ENCODE results near the gene ZNF835.
"Not testable (repeated sequence)": the region's sequence is repeated elsewhere in the genome, so short reads cannot be mapped to it uniquely, and the experiment has no call there.

Gene ZNF835

DNA sequence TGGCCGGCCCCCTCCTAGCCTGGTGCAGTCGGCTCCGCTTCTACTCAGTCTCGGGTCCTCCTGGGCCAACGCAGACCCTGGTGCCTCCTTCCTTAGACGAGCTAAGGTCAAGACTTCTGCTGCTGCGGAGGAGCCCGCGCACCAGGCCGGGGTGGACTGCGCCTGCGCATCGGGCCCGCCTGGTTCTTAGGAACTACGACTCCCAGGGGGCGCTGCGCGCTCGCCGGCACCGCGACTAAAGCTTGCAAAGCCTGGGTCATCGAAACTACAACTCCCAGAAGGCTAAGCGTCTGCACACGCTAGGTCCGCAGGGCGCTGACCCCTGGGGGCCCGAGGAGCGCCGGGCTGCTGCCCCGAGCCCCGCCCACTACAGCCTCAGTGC, at the start of gene ZNF835:
Gene ZNF835, minus strand, starts transcription at position 145 of the 382 bp plus-strand sequence. CDS start 6,559 bp downstream, outside the sequence.
- DNase-seq: peak; percentile 82

DNA sequence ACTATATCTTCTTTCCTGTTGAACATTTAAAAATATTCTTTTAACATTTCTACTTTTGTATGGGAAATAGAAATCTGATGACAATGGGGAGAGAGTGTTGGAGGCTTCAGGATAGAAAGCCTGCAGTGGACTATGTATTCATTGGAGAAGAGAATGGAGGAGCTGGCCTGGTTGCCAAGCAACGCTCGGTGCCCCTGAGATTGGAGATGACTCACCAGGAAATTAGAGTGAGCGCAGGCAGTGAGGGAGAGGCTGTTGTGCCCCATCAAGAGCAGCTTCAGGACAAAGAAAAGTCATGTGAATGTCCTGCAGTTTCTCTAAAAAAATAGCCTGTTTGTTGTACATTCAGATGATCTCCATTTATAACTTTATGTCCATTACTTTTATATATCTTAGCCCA, 48.7 kb upstream of the ZNF835 start:
- no peak for DNase-seq

DNA sequence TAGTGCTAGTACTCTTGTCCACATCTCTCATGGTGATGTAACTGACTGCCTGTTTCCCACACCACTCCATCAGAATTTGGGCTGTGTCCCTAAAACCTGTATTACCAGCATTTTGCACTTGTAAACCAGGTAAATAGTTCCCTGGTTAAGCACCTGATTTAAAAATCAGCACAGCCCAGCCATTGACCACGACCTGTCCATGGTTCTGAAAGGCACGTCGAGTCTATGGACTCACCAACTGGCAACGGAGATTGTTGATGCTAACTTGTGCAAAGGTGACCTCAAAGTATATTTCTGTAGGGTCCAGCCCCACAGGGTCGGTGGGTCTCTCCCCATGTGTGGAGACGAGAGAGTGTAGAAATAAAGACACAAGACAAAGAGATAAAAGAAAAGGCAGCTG, 46.7 kb upstream of the ZNF835 start:
- no peak for DNase-seq

DNA sequence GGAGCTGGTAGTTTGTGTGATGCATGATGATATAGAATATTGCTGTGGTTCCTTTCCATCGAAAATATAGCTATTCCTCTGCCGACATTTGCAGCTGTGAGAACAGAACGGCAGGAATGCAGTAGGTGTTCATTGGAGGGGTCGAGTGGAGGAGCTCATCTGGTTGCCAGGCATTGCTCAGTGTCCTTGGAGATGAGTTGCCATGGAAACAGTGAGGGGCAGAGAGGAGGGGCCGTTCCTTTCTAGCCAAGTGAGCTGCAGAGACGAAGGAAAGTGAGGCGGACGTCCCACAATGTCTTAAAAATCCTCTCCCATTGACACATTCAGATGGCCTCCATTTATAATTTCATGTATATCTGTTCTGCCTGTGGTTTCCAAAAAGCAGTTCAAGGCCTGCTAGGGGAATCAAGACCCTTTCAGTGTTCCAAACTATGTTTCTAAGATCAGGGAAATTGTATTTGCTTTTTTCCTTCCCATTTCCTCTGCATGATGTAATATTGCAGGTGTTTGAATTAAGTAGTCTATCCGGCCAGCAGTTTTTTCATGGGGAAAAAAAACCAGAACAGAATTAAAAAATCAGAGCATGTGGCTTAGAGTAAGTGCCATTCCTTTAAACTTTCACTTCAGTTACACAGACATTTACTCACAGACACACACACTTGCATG, 41.2 kb upstream of the ZNF835 start:
- no peak for DNase-seq

DNA sequence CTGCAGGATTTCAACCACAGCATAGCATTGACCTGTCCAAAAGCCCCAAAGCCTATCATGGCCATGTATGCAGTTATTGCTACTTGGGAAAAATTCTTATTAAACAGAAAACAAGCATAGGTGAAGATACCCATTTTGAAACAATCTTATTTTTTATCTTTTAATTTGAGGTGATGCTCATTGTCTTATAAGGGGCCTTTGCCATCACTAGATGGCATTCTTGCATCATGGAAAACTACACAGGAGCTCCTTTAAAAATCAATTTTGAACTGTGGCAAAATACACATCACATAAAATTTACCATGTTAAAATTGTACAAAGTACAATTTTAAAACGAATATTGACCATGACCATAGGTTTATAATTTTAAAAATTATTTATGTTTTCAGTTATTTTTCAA, 38.9 kb upstream of the ZNF835 start:
- DNase-seq: no peak

DNA sequence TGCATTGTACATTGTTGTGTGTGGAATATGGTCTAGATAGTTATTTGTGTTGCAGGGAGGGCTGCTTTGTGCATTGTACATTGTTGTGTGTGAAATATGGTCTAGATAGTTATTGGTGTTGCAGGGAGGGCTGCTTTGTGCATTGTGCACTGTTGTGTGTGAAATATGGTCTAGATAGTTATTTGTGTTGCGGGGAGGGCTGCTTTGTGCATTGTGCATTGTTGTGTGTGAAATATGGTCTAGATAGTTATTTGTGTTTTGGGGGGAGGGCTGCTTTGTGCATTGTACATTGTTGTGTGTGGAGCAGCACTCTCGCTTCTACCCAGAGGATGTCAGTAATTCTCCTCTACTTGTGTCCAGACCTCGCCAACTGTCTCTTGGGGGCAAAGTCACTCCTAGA, 36.3 kb upstream of the ZNF835 start:
- DNase-seq: no peak

DNA sequence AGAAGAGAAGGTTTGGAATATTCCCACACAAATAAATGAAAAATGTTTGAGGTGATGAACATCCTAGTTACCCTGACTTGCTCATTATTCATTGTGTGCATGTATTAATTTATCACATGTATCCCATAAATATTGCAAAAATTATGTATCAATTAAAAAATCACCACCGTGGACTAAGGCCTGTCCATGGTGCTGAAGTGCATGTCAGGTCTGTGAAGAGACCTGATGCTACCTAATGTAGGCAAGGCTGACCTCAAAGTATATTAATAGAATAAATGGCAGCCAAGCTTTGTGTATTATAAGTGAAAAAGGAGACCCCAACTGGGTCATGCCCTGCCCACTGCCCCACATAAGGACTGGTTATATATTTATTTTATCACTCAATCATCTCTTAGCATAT, 34.4 kb upstream of the ZNF835 start:
- DNase-seq: no peak

DNA sequence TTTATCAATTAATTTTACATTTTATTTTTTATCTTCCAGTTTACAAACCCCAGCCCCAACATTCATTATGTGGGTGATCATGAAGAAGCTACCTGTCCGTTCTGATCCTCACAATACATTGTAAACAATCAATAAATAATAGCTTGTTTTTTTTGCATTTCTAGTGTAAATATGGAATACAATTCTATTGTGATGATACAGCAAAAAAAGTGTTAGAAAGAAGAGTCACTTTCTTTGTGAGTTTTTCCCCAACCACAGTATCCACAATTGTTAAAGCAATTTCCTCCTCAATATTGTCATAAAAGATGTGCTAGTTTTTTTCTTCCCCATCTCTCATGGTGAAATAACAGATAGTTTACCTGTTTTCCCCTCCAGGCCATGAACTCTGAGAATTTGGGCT, 30.3 kb upstream of the ZNF835 start:
- DNase-seq: no peak

DNA sequence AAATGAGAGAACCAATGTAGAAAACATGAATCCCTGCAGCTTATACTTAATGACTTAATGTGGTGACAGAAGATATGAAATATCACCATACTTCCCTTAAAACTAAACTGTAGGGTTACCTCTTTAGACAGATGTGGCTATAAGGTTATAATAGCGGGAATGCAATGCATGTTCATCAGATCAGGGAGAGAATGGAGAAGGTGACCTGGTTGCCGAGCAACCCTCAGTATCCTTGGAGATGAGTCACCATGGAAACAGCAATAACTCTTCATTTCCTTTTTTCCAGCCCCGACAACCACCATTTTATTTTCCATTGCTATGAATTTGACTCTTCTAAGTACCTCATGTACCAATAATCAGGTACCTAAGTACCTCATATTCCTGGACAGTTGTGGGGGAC, 28.0 kb upstream of the ZNF835 start:
- DNase-seq: no peak

DNA sequence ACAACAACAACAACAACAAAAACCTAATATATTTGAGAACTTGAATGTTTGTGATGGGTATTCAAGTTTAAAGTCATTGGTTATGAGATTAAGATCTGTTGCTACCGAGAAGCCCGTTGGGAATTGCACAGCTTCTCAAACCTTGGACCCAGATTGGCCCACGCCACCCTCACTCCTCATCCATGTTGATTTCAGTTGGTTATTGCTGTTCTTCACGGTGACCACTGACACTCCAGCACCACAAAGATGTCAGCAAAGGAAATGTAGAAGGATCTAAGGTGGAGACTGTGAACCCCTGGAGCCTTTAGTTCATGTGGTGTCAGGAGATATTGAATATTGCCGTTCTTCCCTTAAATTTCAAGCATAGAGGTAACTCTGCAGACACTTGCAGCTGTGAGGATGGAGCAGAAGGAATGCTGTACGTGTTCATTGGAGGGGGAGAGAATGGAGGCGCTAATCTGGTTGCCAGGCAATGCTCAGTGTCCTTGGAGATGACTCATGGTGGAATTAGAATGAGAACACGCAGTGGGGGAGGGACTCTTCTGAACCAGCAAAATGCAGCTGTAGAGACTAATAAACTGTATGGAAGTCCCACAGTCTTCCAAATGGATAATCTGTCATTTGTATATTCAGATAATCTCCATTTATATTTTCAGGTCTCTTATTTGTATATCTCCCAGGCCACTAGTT, 20.8 kb upstream of the ZNF835 start:
- no peak for DNase-seq

DNA sequence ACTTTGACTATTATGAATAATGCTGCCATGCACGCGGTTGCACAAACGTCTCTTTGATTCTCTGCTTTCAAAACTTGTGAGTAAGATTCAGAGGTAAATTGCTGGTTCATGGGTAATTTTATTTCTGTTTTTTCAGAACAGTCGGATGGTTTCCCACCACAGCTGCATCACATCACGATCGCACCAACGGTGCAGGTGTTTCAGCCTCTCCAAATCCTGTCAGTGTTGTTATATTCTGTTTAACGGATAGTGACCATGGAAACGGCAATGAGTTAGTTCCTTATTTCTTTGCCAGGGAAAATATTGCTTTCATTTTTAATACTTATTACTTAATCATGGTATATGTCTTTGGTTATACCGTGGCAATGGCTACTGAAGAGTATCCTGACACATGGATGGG, 19.1 kb upstream of the ZNF835 start:
- no peak for DNase-seq

DNA sequence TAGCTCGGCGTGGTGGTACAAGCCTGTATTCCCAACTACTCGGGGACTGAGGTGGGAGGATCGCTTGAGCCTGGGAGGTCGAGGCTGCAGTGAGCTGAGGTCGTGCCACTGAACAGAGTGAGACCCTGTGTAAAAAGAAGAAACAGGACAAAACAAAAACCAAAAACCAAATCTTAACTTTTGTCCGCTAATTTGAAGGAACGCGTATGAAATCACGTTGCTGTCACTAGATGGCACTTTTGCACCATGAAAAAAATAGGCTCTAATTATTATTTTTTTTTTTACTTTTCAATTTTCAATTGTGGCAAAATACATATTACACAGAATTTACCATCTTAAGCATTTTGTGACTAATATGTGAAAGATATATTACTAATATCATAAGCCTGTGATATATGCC, 17.6 kb upstream of the ZNF835 start:
- DNase-seq: no peak

DNA sequence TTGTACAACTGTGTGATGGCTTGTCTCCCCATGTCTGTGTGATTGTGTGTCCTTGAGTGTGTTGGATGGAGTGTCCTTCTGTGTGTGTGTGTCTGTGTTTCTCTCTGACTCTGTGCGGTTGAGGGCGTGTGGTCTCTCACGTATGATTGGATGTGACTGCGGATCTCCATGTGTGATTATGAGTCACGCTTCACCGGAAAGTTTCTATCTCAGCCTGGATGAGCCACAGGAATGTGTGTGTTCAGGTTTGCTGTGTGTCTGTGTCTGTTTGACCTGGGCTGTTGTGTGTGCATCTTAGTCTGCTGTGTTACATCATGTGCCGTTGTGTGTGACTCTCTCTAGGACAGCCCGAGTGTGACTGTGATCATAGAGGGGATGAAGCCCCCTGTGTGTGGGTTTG, 15.5 kb upstream of the ZNF835 start:
- DNase-seq: no peak

DNA sequence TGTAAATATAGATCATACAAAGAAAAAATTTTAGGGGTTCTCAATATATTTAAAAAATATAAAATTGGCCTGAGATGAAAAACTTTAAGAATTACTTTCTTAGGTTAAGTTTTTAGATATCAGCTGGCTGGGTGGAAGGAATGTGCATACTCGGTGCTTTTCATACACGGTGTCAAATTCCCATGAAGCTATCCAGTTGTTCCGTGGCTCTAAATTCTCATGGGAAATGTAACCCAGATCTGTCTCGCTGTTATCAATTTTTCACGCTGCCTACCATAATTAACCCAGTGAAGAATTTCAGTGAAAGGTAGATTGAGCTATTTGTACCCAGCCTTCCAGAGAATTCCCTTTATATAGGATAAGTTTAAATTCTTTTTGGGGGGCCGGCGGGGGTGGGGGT, 11.6 kb upstream of the ZNF835 start:
- peak; percentile 1 for DNase-seq

DNA sequence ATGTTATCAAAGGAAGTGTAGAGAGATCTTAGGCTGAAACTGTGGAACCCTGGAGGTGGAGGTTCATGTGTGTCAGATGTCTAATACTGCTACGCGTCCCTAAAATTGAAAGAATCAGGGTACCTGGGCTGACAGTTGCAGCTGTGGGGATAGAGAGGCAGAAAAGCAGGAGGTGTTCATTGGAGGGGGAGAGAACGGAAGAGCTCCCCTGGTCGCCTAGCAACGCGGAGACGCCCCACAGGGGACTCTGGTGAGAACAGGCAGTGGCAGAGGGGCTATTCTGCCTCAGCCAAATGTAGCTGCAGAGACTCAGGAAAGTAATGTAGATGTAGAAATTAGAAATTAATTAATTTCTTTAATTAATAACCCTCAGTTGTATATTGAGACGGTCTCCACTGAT, 10.1 kb upstream of the ZNF835 start:
- DNase-seq: no peak

DNA sequence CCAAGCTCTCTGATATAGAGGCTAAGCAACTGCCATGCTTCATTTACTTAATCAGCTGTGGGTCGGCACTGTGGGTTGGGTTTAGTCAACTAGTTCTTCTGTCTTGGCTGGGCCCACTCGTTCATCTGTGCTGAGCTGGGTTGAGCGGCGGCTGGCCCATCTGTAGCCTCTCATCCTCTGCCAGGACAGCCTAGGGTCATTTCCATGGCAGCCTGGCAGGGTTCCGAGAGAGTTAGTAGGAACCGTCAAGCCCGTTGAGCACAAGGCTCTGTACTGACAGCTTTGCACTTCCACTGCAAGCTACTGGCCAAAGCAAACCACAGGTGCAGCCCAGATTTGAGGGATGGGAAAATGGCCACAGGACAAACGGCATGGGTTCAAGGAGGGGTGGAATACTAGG, 6.6 kb upstream of the ZNF835 start:
- no peak for DNase-seq

DNA sequence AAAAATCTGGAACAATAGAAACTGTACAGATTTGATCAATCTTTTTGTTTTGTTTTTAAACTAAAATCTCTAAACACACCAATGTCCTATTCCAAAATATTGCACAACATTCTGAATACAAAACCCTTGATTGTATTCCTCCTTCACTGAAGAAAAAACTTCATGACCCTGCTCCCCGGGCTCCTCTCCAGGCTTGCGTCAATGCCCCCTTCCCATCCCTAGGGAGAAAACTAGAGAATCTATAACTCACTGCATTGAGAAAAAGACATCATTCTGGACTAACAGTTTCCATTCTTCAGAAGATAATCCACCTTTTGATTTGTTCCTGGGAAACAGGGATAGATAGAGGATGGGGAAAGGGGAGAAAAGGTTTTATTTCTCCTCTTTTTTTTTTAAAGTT, 1.1 kb upstream of the ZNF835 start:
- not testable (repeated sequence) for DNase-seq

DNA sequence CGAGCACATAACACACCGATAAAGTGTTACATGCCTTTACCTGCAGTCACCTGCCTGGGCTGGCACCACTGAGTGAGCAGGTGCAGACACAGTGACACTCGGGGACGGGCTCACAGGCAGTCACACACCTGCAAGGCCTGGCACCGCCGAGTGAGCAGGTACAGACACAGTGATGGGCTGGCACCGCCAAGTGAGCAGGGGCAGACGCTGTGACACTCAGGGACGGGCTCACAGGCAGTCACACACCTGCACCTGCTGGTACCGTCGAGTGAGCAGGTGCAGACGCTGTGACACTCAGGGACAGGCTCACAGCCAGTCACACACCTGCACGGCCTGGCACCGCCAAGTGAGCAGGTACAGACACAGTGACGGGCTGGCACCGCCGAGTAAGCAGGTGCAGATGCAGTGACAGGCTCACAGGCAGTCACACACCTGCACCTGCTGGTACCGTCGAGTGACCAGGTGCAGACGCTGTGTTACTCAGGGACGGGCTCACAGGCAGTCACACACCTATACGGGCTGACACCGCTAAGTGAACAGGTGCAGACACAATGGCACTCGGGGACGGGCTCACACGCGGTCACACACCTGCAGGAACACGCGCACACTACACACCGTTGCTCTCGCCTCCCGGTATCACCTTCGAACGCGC, 470 bp downstream of the ZNF835 start:
- DNase-seq: peak; percentile 42

DNA sequence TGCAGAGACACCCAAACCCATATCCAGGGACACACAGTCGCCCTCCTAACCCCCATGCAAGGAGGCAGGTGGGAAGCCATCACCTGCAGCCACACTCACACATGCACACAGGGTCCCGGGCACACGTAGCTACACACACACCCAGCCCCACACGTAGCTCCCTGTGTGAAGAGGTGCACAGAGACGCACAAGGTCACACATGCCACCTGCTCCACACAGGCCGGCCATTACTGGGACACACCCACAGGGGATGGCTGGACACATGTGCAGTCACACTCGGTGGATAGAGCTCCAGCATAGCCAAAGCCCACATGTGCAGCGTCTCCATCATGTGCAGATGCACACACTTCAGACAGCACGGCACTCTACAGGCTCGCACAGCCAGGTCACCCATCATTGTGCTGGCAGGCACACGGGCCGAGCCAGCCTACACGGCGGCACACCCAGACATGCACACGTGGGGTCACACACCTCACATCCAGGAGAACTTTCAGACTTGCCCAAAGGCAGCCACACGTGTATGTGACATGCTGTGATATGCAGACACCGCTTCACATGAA, 1.1 kb downstream of the ZNF835 start:
- DNase-seq: no peak

DNA sequence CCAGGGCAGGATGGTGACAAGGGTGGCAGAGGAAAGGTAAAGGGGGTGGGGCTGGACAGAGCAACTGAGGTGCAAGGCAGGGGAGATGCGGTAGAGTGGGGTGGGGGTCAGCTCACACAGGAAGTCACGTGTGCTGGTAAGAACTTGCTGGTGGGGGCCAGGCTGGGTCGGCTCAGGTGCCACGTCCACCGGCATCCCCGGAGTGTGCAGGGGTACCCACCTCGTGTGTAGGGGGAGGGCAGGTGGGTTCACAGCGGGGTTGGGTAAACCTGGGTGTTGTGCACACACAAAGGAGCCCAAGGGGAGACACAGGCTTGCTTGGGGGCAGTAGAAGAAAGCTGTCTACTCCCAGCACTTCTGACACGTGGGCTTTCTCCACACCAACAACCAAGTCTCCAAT, 2.9 kb downstream of the ZNF835 start:
- DNase-seq: no peak

DNA sequence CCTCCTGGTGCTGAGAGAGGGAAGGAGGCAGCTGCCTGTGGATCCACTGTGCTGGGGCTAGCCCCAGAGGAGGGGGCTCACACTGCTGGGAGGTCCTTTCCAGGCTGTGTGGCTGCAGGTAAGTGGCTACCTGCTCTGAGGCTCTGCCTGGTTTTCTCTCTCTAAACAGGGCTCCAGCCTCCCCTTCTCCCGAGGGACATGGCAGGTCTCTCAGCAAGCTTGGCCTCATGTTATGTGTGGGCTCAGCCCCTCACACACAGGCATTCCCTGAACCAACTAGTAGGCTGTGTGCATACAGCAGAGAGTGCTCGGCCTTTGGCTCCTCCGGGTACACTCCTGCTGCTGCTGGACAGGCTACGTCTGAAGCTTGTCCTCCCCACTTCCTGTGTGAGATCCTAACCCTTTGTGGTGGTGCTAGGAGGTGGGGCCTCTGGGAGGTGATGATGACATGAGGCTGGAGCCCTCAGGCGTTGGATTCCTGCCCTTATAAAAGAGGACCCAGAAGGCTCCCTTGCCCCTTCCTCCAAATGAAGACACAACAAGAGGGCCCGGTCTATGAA, 4.2 kb downstream of the ZNF835 start:
- no peak for DNase-seq

DNA sequence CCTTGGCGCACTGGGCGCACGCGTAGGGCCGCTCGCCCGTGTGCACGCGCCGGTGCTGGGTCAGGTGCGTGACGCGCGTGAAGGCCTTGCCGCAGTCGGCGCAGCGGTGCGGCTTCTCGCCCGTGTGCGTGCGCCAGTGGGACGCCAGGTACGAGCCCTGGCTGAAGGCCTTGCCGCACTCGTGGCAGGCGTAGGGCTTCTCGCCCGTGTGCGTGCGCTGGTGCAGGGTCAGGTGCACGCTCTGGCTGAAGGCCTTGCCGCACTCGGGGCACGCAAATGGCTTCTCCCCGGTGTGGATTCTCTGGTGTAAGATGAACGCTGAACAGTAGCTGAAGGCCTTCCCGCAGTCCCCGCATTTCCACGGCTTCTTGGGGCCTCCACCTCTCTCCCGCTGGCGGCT, 7.0 kb downstream of the ZNF835 start:
- no peak for DNase-seq

DNA sequence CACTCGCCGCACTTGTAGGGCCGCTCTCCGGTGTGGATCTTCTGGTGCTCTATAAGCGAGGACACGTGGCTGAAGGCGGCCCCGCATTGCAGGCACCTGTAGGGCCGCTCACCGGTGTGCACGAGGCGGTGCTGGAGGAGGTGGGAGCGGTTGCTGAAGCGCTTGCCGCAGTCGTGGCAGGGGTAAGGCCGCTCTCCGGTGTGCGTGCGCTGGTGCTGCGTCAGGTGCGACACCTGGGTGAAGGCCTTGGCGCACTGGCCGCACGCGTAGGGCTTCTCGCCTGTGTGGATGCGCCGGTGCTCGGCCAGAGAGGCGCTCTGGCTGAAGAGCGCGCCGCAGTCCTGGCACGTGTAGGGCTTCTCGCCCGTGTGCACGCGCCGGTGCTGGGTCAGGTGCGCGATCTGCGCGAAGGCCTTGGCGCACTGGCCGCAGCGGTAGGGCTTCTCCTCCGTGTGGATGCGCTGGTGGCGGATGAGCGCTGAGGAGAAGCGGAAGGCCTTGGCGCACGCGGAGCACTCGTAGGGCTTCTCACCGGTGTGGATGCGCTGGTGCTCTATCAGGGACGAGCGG, 7.5 kb downstream of the ZNF835 start:
- DNase-seq: no peak

DNA sequence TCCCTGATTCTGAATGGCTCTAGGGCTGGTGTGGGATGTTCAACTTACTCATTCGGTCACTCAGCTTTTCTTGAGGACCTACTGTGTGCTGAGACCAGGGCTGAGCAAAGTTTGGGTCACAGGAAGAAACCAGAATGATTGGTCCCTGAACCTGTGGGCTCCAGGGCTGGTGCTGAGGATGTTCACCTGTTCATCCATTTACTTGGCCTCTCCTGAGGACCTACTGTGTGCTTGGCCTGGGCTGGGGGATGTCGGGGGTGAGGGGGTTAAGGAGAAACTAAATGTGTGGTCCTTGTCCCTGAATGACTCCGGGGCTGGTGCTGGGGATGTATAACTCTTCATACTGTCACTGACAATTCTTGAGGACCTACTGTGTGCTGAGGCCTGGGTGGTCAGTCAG, 10.3 kb downstream of the ZNF835 start:
- no peak for DNase-seq

Data from NCI-H2171 (cell line).